A549 (cell line): ENCODE results near the gene SLC13A5.

ENCODE experiments used
- CTCF ChIP-seq: fragments of >200 bp; sonication (Bioruptor Twin); formaldehyde crosslinking; IDR thresholded peaks from 3 replicates; pipeline ENCODE4 v1.5.1; 2016
- EP300 ChIP-seq, 2 experiments: fragments of >200 bp; sonication (Bioruptor Twin); formaldehyde crosslinking; IDR thresholded peaks; 2 replicates in 1 of 2; 3 replicates in 1 of 2; pipeline ENCODE4 v1.6.1; 2016 to 2017
- ESRRA ChIP-seq: fragments of 150-350 bp; IDR thresholded peaks from 2 replicates; pipeline ENCODE4 v1.6.1; 2014; ENCODE audit warnings: mild to moderate bottlenecking, low read length, borderline replicate concordance
- FOSB ChIP-seq: fragments of 250-450 bp; sonication (Bioruptor Pico); IDR thresholded peaks from 2 replicates; pipeline ENCODE4 v1.5.0; 2020; ENCODE audit warnings: mild to moderate bottlenecking, moderate library complexity
- HDAC2 ChIP-seq: fragments of 200-600 bp; sonication (generic); IDR thresholded peaks from 2 replicates; pipeline ENCODE4 v1.6.1; 2016
- MAFK ChIP-seq: fragments of 450-650 bp; IDR thresholded peaks from 2 replicates; pipeline ENCODE4 v1.6.1; 2014; ENCODE audit not compliant: partially characterized antibody
- MYC ChIP-seq: IDR thresholded peaks from 2 replicates; pipeline ENCODE4 v1.6.1; 2012; ENCODE audit warnings: mild to moderate bottlenecking, inconsistent platforms, low read length, improper control_type of control experiment, borderline replicate concordance
- POLR2A ChIP-seq: IDR thresholded peaks from 2 replicates; pipeline ENCODE4 v1.6.1; 2012; ENCODE audit warnings: mild to moderate bottlenecking, low read length
- RAD21 ChIP-seq, 2 experiments: fragments of >200 bp in 1 of 2; sonication (Bioruptor Twin) in 1 of 2; formaldehyde crosslinking in 1 of 2; IDR thresholded peaks in 1 of 2; conservative IDR thresholded peaks in 1 of 2; 2 replicates in 1 of 2; 3 replicates in 1 of 2; pipeline ENCODE4 v1.6.1; 2012 to 2018; ENCODE audit warnings: inconsistent platforms in 1 of 2
- RCOR1 ChIP-seq: fragments of 150-350 bp; IDR thresholded peaks from 2 replicates; pipeline ENCODE4 v1.6.1; 2014; ENCODE audit warnings: antibody characterized with exemption, low read length, low read depth
- RFX5 ChIP-seq: fragments of 450-650 bp; IDR thresholded peaks from 2 replicates; pipeline ENCODE4 v1.7.1; 2014; ENCODE audit warnings: antibody characterized with exemption, mild to moderate bottlenecking, moderate library complexity
- RNF2 ChIP-seq: fragments of 200-600 bp; sonication (generic); IDR thresholded peaks from 2 replicates; pipeline ENCODE4 v1.6.1; 2016; ENCODE audit warnings: low read depth, mild to moderate bottlenecking, antibody characterized with exemption, moderate library complexity, borderline replicate concordance
- TF ChIP-seq, protein P1 (sequence below): fragments of >200 bp; sonication (Bioruptor Twin); formaldehyde crosslinking; IDR thresholded peaks from 3 replicates; pipeline ENCODE4 v1.6.1; 2016

DNA sequence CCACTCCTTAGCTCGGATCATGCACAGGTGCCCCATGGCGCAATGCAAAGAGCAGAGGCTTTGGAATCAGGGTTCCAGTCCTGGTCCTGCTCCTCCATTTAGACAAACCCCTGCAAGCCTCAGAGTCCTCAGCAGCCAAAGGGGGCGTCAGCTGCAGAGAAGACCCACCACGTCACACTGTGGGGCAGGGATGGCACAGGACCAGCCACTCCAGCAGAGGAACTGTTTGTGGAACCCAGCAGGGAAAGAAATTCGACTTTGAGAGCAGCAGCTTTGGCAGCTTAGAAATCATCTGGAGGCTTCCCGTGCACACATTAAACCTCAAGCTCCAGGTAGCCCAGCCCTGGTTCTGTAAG, 36.4 kb downstream of the SLC13A5 start:
- TF ChIP-seq RNF2, result no peak
- TF ChIP-seq CTCF, result no peak
- TF ChIP-seq RAD21 (conservative IDR thresholded peaks at IDR 0.05 in 1 of 2, IDR thresholded peaks at IDR 0.05 in 1 of 2), result no peak
- TF ChIP-seq POLR2A, result no peak
- TF ChIP-seq FOSB, result no peak
- no peak for TF ChIP-seq MAFK
- no peak for TF ChIP-seq EP300 (IDR thresholded peaks at IDR 0.05)
- TF ChIP-seq HDAC2, result no peak
- TF ChIP-seq RFX5, result no peak
- no peak for TF ChIP-seq RCOR1
- TF ChIP-seq MYC, result no peak
- TF ChIP-seq, protein P1, sequence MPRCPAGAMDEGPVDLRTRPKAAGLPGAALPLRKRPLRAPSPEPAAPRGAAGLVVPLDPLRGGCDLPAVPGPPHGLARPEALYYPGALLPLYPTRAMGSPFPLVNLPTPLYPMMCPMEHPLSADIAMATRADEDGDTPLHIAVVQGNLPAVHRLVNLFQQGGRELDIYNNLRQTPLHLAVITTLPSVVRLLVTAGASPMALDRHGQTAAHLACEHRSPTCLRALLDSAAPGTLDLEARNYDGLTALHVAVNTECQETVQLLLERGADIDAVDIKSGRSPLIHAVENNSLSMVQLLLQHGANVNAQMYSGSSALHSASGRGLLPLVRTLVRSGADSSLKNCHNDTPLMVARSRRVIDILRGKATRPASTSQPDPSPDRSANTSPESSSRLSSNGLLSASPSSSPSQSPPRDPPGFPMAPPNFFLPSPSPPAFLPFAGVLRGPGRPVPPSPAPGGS, result no peak
- TF ChIP-seq ESRRA, result no peak
